NCI-H748 (cell line): ENCODE data around the gene GMPR.

Source experiments
- DNase-seq: peaks from one replicate; lab custom pipeline; 2025; ENCODE audit not compliant: unreplicated experiment; lab: John Stamatoyannopoulos, UW

The GMPR gene

DNA sequence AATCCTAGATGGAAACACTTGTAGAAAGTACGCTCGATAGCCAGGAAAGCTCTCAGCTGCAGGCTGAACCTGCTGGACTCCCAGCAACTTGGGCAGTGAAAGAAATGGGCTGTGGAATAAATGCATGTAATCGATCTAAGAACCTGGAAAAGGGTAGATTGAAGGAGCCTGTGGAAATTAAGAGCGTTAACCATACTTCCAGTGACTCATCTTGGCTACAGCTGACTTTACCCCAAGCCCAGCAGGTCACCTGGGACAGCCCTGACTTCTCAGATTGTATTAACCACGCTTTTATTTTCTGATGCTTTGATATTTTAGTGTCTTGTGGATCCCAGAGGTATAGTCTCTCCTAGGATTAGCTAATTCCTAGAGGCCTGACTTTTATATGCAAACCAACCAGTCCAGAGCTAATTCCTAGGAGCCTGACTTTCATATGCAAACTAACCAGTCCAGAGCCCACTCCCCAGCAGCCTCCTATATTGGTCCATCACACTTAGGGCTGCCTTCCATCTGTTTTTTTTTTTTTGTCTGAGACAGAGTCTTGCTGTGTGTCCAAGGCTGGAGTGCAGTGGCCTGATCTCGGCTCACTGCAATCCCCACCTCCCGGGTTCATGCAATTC lies 86.3 kb downstream of the GMPR start:
- DNase-seq, result no peak

- no peak for DNase-seq
Measured at GRCh38 chr6:16326531-16326930, 88.1 kb downstream of the GMPR start.

GRCh38 chr6:16326971-16327776 lies 88.8 kb downstream of the GMPR start:
- DNase-seq, result no peak

DNA sequence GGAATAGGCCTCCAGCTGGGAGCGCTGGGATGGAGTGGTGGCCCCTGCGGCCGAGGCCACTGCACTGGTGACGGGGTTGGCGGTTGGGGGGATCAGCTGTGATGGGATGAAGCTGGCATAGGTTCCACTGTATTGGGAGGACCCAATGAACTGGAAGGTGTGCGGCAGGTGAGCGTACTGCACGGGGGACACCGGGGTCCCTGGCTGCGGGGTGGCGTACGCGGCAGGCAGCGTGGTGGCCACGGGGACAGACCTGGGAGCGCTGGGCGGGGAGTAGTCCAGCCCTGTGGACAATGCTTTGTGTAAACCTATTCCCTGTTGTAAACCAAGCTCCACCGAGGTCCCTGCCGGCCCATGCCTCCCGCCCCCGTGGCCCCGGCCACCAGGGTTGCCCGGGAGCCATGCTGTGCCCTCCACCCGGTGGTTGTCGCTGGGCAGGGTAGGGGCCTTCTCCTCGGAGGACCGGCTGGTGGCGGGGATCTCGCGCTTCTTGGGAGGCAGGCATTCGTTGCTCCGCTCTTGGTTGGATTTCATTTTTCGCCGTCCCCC lies 89.5 kb downstream of the GMPR start:
- no peak for DNase-seq

- DNase-seq, result no peak
Measured at GRCh38 chr6:16329233-16329632, 90.8 kb downstream of the GMPR start.

- peak; percentile 81 for DNase-seq
Measured at GRCh38 chr6:16331384-16332174, 93.2 kb downstream of the GMPR start.

- DNase-seq, result peak; percentile 85
Measured at GRCh38 chr6:16332175-16332542, 93.8 kb downstream of the GMPR start.

- no peak for DNase-seq
Measured at GRCh38 chr6:16333580-16333979, 95.2 kb downstream of the GMPR start.

DNA sequence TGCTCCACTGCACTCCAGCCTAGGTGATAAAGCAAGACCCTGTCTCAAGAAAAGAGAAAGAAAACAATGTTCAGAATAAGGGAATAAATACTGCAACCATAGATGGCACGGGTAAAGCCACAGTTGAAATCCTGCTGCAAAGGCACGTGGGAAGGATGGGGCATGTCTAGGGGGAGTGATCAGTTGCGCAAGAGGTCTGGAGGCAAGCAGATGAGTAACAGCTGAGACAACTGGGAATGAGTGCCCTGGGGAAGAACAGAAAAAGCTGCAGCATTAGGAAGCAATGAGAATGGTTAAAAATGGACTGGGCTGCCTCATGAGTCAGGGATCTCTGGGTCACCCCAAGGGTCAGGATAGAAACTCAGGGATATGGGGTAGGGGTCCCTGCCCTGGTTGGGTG lies 96.3 kb downstream of the GMPR start:
- no peak for DNase-seq

GRCh38 chr6:16335176-16335575 lies 96.8 kb downstream of the GMPR start:
- DNase-seq, result no peak

GRCh38 chr6:16336056-16336818 lies 97.8 kb downstream of the GMPR start:
- no peak for DNase-seq

DNA sequence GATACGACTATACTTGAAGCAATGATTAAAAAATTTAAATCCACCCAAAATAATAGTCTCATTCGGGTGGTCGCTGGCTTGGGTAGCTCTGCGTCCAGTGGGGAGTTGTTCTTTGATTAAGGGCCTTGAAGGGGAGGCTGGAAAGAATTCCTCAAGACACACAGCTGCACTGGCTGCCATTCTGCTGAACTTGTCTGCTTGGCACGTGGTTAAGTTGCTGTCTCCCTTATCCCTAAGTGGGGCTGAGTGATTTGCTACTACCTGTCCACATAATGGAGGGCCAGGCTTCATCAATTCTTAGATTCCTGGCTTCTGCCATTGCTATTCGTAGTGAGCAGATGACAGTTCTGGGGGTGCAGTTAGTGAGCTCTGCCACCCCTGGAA lies 98.5 kb downstream of the GMPR start:
- DNase-seq, result no peak

- DNase-seq, result no peak
Measured at GRCh38 chr6:16337295-16337975, 99.0 kb downstream of the GMPR start.

DNA sequence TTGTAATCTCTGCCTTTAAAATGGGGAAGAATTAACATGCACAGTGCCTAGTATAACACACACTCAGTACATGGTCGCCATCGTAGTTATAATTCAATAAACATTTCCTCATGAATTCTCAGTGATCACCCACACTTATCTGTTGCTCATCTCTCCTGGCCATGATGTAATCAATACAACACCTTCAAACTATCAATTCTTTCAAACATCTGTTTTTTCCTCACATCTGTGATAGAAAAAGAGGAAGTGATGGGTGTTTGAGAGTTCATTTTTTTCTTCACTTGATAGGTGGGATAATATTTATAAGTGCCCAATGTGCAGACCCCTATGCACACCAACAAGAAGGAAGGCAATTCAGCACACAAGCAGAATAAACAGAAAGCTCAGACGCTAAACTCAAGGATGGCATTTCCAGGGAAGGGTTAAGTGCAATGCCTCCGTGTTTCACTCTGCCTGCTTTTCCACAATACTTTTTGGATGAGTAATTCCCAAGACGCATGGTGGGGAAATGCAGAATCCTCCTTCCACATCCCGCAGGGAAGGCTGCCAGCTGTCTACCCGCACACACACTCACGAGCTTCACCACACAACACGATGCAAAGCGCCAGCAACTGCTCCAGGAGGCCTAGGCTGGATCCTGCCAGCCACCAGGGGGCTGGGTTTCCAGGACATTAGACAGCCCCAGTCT lies 100.3 kb downstream of the GMPR start:
- DNase-seq, result peak; percentile 34

- DNase-seq, result no peak
Measured at GRCh38 chr6:16339265-16339587, 100.8 kb downstream of the GMPR start.

DNA sequence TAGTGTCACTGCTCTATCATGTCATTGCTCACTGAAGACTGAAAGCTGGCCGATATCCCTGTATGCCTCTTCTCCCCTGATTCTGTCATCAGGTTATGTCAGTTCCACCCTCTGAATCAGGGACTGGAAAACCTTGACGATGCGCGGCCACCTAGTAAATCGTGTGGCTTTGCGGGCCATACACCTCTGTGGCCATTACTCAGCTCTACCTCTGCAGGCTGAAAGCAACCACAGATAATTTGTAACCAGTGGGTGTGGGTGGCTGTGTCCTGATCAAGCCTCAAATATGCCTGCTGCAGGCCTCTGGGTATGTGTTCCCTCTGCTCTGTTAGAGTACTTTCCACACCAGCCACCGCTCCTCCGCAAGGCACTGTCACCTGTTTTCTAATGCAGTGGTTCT lies 105.2 kb downstream of the GMPR start:
- no peak for DNase-seq

GRCh38 chr6:16344756-16345155 lies 106.4 kb downstream of the GMPR start:
- no peak for DNase-seq
